ENCODE results near the gene EEF1B2.
"Not testable (repeated sequence)": the region's sequence is repeated elsewhere in the genome, so short reads cannot be mapped to it uniquely, and the experiment has no call there.

Gene EEF1B2

DNA sequence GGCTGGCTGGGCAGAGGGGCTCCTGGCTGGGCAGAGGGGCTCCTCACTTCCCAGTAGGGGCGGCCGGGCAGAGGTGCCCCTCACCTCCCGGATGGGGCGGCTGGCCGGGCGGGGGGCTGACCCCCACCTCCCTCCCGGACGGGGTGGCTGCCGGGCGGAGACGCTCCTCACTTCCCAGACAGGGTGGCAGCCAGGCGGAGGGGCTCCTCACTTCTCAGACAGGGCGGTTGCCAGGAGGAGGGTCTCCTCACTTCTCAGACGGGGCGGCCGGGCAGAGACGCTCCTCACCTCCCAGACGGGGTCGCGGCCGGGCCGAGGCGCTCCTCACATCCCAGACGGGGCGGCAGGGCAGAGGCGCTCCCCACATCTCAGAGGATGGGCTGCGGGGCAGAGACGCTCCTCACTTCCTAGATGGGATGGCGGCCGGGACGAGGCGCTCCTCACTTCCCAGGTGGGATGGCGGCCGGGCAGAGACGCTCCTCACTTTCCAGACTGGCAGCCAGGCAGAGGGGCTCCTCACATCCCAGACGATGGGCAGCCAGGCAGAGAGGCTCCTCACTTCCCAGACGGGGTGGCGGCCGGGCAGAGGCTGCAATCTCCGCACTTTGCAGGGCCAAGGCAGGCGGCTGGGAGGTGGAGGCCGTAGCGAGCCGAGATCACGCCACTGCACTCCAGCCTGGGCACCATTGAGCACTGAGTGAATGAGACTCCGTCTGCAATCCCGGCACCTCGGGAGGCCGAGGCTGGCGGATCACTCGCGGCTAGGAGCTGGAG, 12.1 kb downstream of the EEF1B2 start:
- H2AFZ ChIP-seq (ENCODE audit: low read depth, low read length); H3K9ac ChIP-seq (ENCODE audit: low read depth, low read length); H3K27me3 ChIP-seq (ENCODE audit: insufficient read depth, low read length, poor library complexity); H3K4me3 ChIP-seq (ENCODE audit: low read depth in 1 of 2, low read length in 2 of 2); H3K4me2 ChIP-seq (ENCODE audit: insufficient read depth, low read length); H3K9me3 ChIP-seq (ENCODE audit: insufficient read depth, low read length, severe bottlenecking); H3K4me1 ChIP-seq (ENCODE audit: insufficient read depth, low read length); H4K20me1 ChIP-seq (ENCODE audit: insufficient read depth, low read length); H3K36me3 ChIP-seq (ENCODE audit: insufficient read depth, low read length); ATAC-seq (ENCODE audit: insufficient read depth, low read depth); H3K27ac ChIP-seq (ENCODE audit: low read length); H3K79me2 ChIP-seq (ENCODE audit: insufficient read depth, low read length): not testable (repeated sequence)
- peak; percentile 43 for DNase-seq

DNA sequence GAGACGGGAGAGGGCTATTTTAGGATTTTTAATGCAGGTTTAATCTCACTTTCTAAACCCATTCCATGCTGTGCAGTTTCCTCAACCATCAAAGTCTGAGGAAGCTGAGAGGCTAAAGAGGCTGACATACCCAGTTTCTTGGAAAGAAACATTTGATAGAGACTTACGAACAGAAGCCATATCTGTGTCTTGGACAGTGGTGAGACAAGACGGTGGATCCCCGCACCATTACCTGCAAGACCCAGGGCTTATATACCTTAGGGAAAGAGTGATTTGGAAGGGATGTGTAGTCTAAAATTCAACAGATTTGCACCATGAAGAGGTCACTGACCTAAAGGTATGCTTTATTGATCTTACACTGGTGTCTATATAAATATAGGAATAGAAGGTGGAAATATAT, 13.5 kb downstream of the EEF1B2 start:
- Histone ChIP-seq H4K20me1 (ENCODE audit: insufficient read depth, low read length) (no peaks in the 10 kb centered on the region), H3K9ac (ENCODE audit: low read depth, low read length) (no peak overlapping the region), H3K27me3 (ENCODE audit: insufficient read depth, low read length, poor library complexity) (no peaks in the 10 kb centered on the region), H3K79me2 (ENCODE audit: insufficient read depth, low read length) (no peaks in the 10 kb centered on the region), H3K36me3 (ENCODE audit: insufficient read depth, low read length) (no peaks in the 10 kb centered on the region), H3K9me3 (ENCODE audit: insufficient read depth, low read length, severe bottlenecking) (no peaks in the 10 kb centered on the region), H3K4me1 (ENCODE audit: insufficient read depth, low read length) (no peaks in the 10 kb centered on the region), H3K4me2 (ENCODE audit: insufficient read depth, low read length) (no peak overlapping the region), H2AFZ (ENCODE audit: low read depth, low read length) (no peak overlapping the region), H3K27ac (ENCODE audit: low read length) (no peak overlapping the region), H3K4me3 (ENCODE audit: low read depth in 1 of 2, low read length in 2 of 2) (no peak overlapping the region)
- TF ChIP-seq EZH2 (IDR thresholded peaks at IDR 0.05; ENCODE audit: borderline replicate concordance, low read depth, low read length, severe bottlenecking): no peak
- TF ChIP-seq, protein P1, sequence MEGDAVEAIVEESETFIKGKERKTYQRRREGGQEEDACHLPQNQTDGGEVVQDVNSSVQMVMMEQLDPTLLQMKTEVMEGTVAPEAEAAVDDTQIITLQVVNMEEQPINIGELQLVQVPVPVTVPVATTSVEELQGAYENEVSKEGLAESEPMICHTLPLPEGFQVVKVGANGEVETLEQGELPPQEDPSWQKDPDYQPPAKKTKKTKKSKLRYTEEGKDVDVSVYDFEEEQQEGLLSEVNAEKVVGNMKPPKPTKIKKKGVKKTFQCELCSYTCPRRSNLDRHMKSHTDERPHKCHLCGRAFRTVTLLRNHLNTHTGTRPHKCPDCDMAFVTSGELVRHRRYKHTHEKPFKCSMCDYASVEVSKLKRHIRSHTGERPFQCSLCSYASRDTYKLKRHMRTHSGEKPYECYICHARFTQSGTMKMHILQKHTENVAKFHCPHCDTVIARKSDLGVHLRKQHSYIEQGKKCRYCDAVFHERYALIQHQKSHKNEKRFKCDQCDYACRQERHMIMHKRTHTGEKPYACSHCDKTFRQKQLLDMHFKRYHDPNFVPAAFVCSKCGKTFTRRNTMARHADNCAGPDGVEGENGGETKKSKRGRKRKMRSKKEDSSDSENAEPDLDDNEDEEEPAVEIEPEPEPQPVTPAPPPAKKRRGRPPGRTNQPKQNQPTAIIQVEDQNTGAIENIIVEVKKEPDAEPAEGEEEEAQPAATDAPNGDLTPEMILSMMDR (IDR thresholded peaks at IDR 0.05; ENCODE audit: borderline replicate concordance, extremely low read depth, low read length, poor library complexity, severe bottlenecking): no peak
- DNase-seq (no peak), ATAC-seq (ENCODE audit: insufficient read depth, low read depth) (no peak)

DNA sequence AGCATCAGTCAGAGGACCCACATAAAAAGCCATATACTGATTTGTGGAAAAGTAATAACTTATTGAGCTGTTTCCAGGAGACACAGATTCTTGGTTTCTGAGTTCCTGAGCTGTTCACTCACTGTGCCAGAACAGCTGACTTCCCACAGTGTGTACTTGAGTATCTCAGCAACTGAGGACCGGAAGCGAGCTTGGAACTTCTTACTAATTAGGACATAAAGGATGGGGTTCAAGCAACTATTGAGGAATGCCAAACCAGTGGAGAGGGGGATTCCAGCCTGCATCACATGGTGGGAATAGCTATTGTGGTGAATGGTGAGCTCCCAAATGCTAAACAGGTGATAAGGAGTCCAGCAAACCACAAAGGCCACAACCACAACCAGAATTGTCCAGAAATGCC, 16.4 kb downstream of the EEF1B2 start:
- no peaks in the 10 kb centered on the region for H4K20me1 ChIP-seq (ENCODE audit: insufficient read depth, low read length)
- H3K4me3 ChIP-seq (ENCODE audit: low read depth in 1 of 2, low read length in 2 of 2): no peak overlapping the region
- DNase-seq (no peak), ATAC-seq (ENCODE audit: insufficient read depth, low read depth) (no peak)
- no peak overlapping the region for H3K9ac ChIP-seq (ENCODE audit: low read depth, low read length)
- H3K27ac ChIP-seq (ENCODE audit: low read length): no peak overlapping the region
- no peaks in the 10 kb centered on the region for H3K79me2 ChIP-seq (ENCODE audit: insufficient read depth, low read length)
- no peaks in the 10 kb centered on the region for H3K9me3 ChIP-seq (ENCODE audit: insufficient read depth, low read length, severe bottlenecking)
- H3K4me2 ChIP-seq (ENCODE audit: insufficient read depth, low read length): no peak overlapping the region
- H2AFZ ChIP-seq (ENCODE audit: low read depth, low read length): no peak overlapping the region
- H3K36me3 ChIP-seq (ENCODE audit: insufficient read depth, low read length): no peaks in the 10 kb centered on the region
- H3K4me1 ChIP-seq (ENCODE audit: insufficient read depth, low read length): no peaks in the 10 kb centered on the region
- TF ChIP-seq, protein P1 (IDR thresholded peaks at IDR 0.05; ENCODE audit: borderline replicate concordance, extremely low read depth, low read length, poor library complexity, severe bottlenecking): no peak
- no peak for TF ChIP-seq EZH2 (IDR thresholded peaks at IDR 0.05; ENCODE audit: borderline replicate concordance, low read depth, low read length, severe bottlenecking)
- H3K27me3 ChIP-seq (ENCODE audit: insufficient read depth, low read length, poor library complexity): no peaks in the 10 kb centered on the region

DNA sequence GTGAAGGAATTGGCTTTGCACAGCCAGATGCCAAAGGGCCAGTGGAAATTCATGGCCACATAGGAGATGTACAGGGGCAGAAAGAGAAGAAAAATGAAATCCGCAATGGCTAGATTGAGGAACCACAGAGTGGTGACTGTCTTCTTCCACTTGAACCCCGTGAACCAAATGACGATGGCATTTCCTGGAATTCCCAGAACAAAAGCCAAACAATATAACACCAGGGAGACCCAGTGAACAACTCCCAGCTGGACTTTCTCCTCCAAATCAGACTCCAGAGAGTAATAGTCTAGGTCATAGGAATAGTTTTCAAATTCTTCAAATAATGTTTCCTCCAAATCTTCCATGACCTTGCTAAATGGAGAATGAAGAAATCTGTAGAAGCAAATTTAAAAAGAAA, 17.2 kb downstream of the EEF1B2 start:
- H3K4me2 ChIP-seq (ENCODE audit: insufficient read depth, low read length): no peak overlapping the region
- TF ChIP-seq, protein P1 (IDR thresholded peaks at IDR 0.05; ENCODE audit: borderline replicate concordance, extremely low read depth, low read length, poor library complexity, severe bottlenecking): no peak
- TF ChIP-seq EZH2 (IDR thresholded peaks at IDR 0.05; ENCODE audit: borderline replicate concordance, low read depth, low read length, severe bottlenecking): no peak
- DNase-seq: no peak
- H3K27ac ChIP-seq (ENCODE audit: low read length): no peak overlapping the region
- no peak overlapping the region for H3K4me3 ChIP-seq (ENCODE audit: low read depth in 1 of 2, low read length in 2 of 2)
- no peaks in the 10 kb centered on the region for H4K20me1 ChIP-seq (ENCODE audit: insufficient read depth, low read length)
- no peak overlapping the region for H2AFZ ChIP-seq (ENCODE audit: low read depth, low read length)
- H3K36me3 ChIP-seq (ENCODE audit: insufficient read depth, low read length): no peaks in the 10 kb centered on the region
- H3K9me3 ChIP-seq (ENCODE audit: insufficient read depth, low read length, severe bottlenecking): no peaks in the 10 kb centered on the region
- ATAC-seq (ENCODE audit: insufficient read depth, low read depth): no peak
- H3K79me2 ChIP-seq (ENCODE audit: insufficient read depth, low read length): no peaks in the 10 kb centered on the region
- no peaks in the 10 kb centered on the region for H3K27me3 ChIP-seq (ENCODE audit: insufficient read depth, low read length, poor library complexity)
- no peak overlapping the region for H3K9ac ChIP-seq (ENCODE audit: low read depth, low read length)
- H3K4me1 ChIP-seq (ENCODE audit: insufficient read depth, low read length): no peaks in the 10 kb centered on the region

GRCh38 chr2:206181526-206181925, 21.8 kb downstream of the EEF1B2 start:
- H3K4me3 ChIP-seq (ENCODE audit: low read depth in 1 of 2, low read length in 2 of 2); H4K20me1 ChIP-seq (ENCODE audit: insufficient read depth, low read length); H3K9ac ChIP-seq (ENCODE audit: low read depth, low read length); H3K36me3 ChIP-seq (ENCODE audit: insufficient read depth, low read length); H3K4me2 ChIP-seq (ENCODE audit: insufficient read depth, low read length); ATAC-seq (ENCODE audit: insufficient read depth, low read depth); H3K4me1 ChIP-seq (ENCODE audit: insufficient read depth, low read length); H3K79me2 ChIP-seq (ENCODE audit: insufficient read depth, low read length); H2AFZ ChIP-seq (ENCODE audit: low read depth, low read length); H3K27ac ChIP-seq (ENCODE audit: low read length); H3K9me3 ChIP-seq (ENCODE audit: insufficient read depth, low read length, severe bottlenecking); H3K27me3 ChIP-seq (ENCODE audit: insufficient read depth, low read length, poor library complexity); DNase-seq: not testable (repeated sequence)

Data from DND-41 (cell line).